GM10266 (cell line): Measurements from ENCODE around the gene TMEM203.

Experiments used
- DNase-seq: peaks from one replicate; pipeline ENCODE4 v3.0.0; 2012; ENCODE audit errors: extremely low spot score
- TF ChIP-seq, protein P1 (sequence below): IDR thresholded peaks from 2 replicates; pipeline ENCODE4 v1.5.1; 2012; ENCODE audit warnings: mild to moderate bottlenecking, low read depth; ENCODE audit not compliant: control insufficient read depth, insufficient read depth; ENCODE audit errors: missing control alignments

Gene TMEM203

DNA sequence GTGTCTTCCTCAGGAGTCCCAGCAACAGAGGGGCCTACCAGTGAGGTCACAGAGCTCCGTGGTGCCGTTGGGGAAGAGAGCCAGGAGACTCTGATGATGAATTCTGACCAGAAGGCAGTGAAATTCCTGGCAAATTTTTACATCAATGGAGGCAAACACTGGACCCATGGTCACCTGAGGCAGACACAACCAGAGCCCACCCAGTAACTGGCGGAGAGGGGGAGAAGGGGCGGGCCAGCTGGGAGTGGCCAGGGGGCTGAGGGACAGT, 45.7 kb upstream of the TMEM203 start, which contains the start of gene STPG3:
Gene STPG3, plus strand, starts transcription at position 93 of the 268 bp plus-strand sequence. Its CDS starts 1 bp downstream, at position 94.
- no peak for DNase-seq
- TF ChIP-seq, protein P1, sequence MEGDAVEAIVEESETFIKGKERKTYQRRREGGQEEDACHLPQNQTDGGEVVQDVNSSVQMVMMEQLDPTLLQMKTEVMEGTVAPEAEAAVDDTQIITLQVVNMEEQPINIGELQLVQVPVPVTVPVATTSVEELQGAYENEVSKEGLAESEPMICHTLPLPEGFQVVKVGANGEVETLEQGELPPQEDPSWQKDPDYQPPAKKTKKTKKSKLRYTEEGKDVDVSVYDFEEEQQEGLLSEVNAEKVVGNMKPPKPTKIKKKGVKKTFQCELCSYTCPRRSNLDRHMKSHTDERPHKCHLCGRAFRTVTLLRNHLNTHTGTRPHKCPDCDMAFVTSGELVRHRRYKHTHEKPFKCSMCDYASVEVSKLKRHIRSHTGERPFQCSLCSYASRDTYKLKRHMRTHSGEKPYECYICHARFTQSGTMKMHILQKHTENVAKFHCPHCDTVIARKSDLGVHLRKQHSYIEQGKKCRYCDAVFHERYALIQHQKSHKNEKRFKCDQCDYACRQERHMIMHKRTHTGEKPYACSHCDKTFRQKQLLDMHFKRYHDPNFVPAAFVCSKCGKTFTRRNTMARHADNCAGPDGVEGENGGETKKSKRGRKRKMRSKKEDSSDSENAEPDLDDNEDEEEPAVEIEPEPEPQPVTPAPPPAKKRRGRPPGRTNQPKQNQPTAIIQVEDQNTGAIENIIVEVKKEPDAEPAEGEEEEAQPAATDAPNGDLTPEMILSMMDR = no peak

DNA sequence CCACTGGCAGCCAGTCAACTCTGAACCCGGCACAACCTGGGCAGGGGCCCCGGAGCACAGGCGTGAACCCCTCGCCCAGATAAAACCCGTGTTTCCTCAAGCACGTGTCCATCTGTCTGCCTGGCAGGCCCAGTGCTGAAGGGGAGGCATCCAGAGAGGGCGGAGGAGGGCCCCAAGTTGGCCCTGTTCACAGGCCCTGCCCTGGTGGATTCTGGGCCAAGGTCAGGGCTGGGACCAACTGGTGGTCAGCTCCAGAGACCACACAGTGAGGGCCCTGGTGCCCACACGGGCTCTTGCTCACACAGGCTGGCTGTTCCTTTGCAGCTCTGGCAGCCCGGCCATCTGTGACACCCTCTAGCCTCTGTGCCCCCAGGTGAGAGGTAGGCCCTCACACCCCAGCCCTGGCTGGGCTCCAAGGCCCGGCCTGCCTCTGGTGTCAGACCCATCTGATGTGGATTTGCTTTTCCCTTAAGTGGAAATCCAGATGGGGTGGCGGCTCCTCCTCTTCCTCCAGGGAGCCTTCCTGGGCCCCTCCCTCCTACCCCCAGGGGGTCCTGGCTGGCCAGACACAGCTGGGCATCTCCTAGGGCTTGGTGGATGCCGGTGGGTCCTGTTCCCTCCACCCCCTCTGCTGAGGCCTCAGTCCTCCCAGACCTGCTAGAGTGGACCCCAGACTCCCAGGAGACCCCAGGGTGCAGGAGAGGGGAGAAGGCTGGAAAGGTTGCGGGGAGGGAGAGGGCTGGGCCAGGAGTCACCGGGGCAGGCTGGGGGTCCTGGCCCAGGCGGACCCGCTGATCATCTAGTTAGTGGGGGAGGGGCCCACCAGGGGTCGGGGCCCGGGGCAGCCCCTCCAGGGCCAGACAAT, 45.1 kb upstream of the TMEM203 start:
- TF ChIP-seq, protein P1 = no peak
- no peak for DNase-seq

DNA sequence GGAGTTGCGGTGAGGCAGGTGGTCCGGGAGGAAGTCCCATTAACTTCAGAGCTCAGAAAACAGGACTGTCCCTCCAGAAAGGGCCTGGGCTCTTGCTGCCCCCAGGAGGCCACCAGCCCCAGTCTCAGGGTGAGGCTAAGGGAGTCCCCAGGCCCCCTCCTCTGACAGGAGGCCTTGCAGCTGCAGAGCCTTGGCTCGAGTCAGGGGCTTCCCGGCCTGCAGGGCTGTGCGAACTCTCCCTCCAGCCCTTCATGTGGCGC, 42.4 kb upstream of the TMEM203 start:
- no peak for DNase-seq
- TF ChIP-seq, protein P1 = no peak

DNA sequence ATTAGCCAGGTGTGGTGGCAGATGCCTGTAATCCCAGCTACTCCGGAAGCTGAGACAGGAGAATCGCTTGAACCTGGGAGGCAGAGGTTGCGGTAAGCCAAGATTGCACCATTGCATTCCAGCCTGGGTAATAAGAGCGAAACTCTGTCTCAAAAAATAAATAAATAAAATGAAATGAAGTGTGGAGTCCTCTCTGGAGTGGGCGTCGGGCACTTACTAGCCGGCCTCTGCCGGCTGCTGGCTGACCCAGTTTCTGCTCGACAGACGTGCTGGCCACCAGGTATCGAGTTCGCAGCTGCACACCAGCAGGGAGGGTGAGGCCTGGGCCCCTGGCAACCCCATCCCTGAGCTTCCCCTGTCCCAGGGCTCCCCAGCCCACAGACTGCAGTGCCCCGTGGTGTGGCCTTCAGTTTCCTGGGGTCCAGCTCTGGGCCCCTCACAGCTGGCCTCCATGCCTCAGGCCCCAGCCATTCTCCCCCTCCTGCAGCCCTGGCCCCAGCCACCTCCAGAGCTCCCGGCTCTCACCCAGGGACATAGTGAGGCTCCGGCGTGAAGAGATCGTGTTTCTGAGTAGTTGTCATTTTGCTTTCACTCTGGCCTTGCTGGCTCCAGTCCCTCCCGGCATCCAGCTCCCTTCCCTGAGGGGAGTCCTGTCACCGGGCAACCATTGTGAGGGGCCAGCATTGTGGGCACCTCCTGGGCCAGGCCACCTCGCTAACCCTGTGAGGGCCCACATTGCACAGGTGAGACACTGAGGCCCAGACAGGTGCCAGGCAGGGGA, 41.9 kb upstream of the TMEM203 start:
- no peak for DNase-seq
- TF ChIP-seq, protein P1 = no peak

DNA sequence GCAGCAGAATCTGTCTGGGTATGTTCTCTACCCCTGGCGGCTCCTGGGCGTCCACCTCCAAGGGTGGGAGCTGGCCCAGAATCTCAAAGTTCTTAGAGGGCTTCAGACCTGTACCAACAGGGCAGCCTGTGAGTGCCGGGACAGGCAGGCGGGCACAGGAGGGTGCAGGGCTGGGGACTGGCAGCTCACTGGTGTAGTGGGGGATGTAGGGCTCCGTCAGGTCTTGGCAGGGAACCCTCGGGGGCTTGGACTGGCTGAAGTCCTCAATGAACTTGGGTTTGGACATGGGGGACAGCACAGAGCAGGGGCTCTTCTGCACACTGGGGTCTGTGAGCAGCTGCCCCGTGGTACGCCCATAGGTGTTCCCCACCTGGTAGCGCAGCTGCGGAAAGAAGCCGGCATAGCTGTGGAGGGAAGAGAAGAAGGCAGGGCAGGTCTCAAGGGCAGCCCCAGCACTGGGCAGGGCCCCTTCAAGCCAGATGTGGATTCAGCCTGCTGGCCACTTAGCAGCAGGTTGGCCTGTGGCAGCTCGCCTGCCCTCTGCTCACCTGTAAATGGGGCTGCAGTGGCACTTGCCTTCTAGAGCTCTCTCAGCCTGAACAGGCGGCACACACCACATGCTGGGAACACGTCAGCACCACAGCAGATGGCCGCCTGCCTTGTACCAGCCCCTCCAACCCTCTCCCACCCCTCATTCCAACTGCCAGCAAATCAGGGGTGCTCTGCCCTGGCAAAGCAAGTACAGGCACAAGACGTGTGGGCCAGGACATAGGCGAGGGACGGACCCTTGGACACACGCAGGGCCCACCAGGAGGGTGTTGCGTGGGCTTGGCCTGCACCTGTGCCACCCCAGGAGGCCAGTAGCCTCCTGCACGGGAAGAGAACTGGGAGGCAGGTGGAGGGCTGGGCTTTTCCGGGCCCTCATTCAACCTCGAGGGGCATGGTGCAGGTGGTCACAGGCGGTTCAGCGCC, 40.3 kb upstream of the TMEM203 start:
- TF ChIP-seq, protein P1 = no peak
- no peak for DNase-seq

DNA sequence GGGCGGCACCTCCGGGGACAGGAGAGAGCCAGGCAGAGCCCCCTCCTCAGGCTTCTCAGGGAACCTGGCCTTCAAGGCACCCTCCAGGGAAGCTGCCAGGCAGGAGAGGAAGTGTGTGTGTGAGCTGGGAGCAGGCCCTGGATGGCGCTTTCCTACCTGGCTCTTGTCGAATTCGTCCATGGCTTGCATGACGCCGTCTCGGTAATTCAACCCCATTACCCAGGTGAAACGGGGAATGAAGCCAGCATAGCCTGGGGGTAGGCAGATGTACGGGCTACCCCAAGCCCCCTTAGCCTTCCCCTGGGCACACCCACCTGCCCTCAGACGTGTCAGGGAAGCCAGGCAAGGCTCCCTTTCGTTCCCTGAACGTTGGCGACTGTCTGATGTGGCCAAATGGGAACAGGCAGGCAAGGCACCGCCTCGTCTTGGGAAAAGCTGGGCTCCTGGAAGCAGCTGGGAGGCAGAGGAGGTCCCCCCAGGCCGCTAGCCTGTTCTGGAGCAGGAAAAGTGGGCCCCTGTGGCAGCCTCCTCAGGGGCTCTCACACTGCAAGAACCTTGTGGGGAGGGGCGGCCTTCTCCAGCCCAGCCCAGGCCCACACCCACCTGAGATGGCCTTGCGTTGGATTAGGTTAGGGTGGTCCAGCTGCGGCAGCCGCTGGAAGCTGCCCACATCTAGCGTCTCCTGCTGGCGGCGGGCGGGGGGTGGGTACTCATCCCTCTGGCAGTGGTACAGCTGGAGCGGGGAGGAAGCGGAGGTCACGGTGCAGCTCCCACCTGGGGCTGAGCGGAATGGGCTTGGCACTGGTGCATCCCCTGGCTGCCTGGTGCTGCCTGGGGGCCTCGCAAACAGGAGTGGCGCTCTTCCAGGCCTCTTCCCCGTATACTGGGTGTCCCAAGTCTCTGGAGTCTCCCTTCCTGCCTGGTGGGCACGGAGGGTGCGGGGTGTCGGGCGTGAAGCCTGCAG, 39.3 kb upstream of the TMEM203 start:
- no peak for DNase-seq
- TF ChIP-seq, protein P1 = no peak
